NCI-H748 (cell line): ENCODE measurements around the gene MDK.
A peak's percentile ranks its signal among the peaks of the same experiment; 100 is the strongest.

Source experiments
- DNase-seq: peaks from one replicate; lab custom pipeline; 2025; ENCODE audit not compliant: unreplicated experiment; lab: John Stamatoyannopoulos, UW

The MDK gene

GRCh38 chr11:46347637-46348311 lies 33.7 kb upstream of the MDK start:
- DNase-seq: peak; percentile 32

- no peak for DNase-seq
Measured at GRCh38 chr11:46348566-46349401, 32.7 kb upstream of the MDK start.

GRCh38 chr11:46350695-46351094 lies 30.8 kb upstream of the MDK start:
- no peak for DNase-seq

GRCh38 chr11:46351148-46351547 lies 30.3 kb upstream of the MDK start:
- no peak for DNase-seq

- no peak for DNase-seq
Measured at GRCh38 chr11:46351606-46352005, 29.9 kb upstream of the MDK start.

GRCh38 chr11:46352063-46352841 lies 29.2 kb upstream of the MDK start:
- DNase-seq: peak; percentile 57

- no peak for DNase-seq
Measured at GRCh38 chr11:46353698-46354097, 27.8 kb upstream of the MDK start.

GRCh38 chr11:46356924-46357482 lies 24.5 kb upstream of the MDK start:
- no peak for DNase-seq

GRCh38 chr11:46357483-46357936 lies 24.0 kb upstream of the MDK start:
- DNase-seq: no peak

- no peak for DNase-seq
Measured at GRCh38 chr11:46359953-46360352, 21.5 kb upstream of the MDK start.

GRCh38 chr11:46360878-46361277 lies 20.6 kb upstream of the MDK start:
- no peak for DNase-seq

- no peak for DNase-seq
Measured at GRCh38 chr11:46361283-46362155, 19.9 kb upstream of the MDK start.

GRCh38 chr11:46362156-46363030 lies 19.1 kb upstream of the MDK start:
- DNase-seq: no peak

GRCh38 chr11:46363031-46363407 lies 18.4 kb upstream of the MDK start:
- no peak for DNase-seq

- no peak for DNase-seq
Measured at GRCh38 chr11:46363455-46364005, 17.9 kb upstream of the MDK start.

GRCh38 chr11:46364056-46364455 lies 17.4 kb upstream of the MDK start:
- no peak for DNase-seq

- no peak for DNase-seq
Measured at GRCh38 chr11:46364791-46365190, 16.7 kb upstream of the MDK start.

- DNase-seq: no peak
Measured at GRCh38 chr11:46366260-46366659, 15.2 kb upstream of the MDK start.

- DNase-seq: no peak
Measured at GRCh38 chr11:46366661-46367161, 14.8 kb upstream of the MDK start.
